Liver (tissue), 9 donors: Measurements from ENCODE around the gene PPP1R9A. TPM values are rescaled to one million over a fixed set of nuclear protein-coding genes. Genes with fewer than 3 reads are reported as not detected.

Experiments
- DNase-seq: peaks from one replicate; pipeline ENCODE4 v3.0.0-alpha.2; 2017; ENCODE audit warnings: low spot score
- H3K27ac ChIP-seq, 2 donors: one replicate each; pipeline ENCODE4 v1.7.0; 2013; ENCODE audit warnings: inconsistent platforms in 2 of 2, low read length in 2 of 2, control low read depth in 1 of 2, low read depth in 1 of 2, mild to moderate bottlenecking in 1 of 2
- H3K27me3 ChIP-seq, 4 donors: one replicate each; pipeline versions ENCODE4 v1.6.1 to v1.7.0; 2013; ENCODE audit warnings: low read length in 3 of 4, inconsistent platforms in 1 of 4, mild to moderate bottlenecking in 1 of 4, moderate library complexity in 1 of 4; ENCODE audit not compliant: control insufficient read depth in 4 of 4, insufficient read depth in 4 of 4
- H3K36me3 ChIP-seq, 4 donors: one replicate each; pipeline versions ENCODE4 v1.6.1 to v1.7.0; 2013; ENCODE audit warnings: low read length in 3 of 4, mild to moderate bottlenecking in 3 of 4, low read depth in 1 of 4, moderate library complexity in 1 of 4; ENCODE audit not compliant: control insufficient read depth in 4 of 4, insufficient read depth in 3 of 4
- H3K4me1 ChIP-seq, 4 donors: one replicate each; pipeline versions ENCODE4 v1.6.1 to v1.7.0; 2013; ENCODE audit warnings: low read length in 3 of 4, mild to moderate bottlenecking in 3 of 4, moderate library complexity in 1 of 4; ENCODE audit not compliant: control insufficient read depth in 4 of 4, insufficient read depth in 4 of 4
- H3K4me3 ChIP-seq, 3 donors: one replicate each; pipeline versions ENCODE4 v1.6.1 to v1.7.0; 2013; ENCODE audit warnings: low read length in 3 of 3, control low read depth in 1 of 3, low read depth in 1 of 3, mild to moderate bottlenecking in 1 of 3
- H3K9ac ChIP-seq, 2 donors: one replicate each; pipeline ENCODE4 v1.7.0; 2013; ENCODE audit warnings: low read length in 2 of 2, mild to moderate bottlenecking in 2 of 2, moderate library complexity in 2 of 2, control low read depth in 1 of 2, low read depth in 1 of 2
- H3K9me3 ChIP-seq, 4 donors: one replicate each; pipeline versions ENCODE4 v1.6.1 to v1.7.0; 2013; ENCODE audit warnings: low read length in 3 of 4; ENCODE audit not compliant: control insufficient read depth in 4 of 4
- ATF3 ChIP-seq: IDR thresholded peaks from 2 replicates; pipeline ENCODE4 v1.6.1; 2016; ENCODE audit warnings: antibody characterized with exemption
- CTCF ChIP-seq: fragments of 150-350 bp; IDR thresholded peaks from 2 replicates; pipeline ENCODE4 v1.5.1; 2017; ENCODE audit warnings: improper control_type of control experiment, low read depth, low read length; ENCODE audit not compliant: missing input control
- EGR1 ChIP-seq, 2 donors: IDR thresholded peaks; 2 replicates each; pipeline ENCODE4 v1.6.1; 2016 to 2018; ENCODE audit warnings: antibody characterized with exemption in 2 of 2, low read depth in 2 of 2
- FOXA1 ChIP-seq: IDR thresholded peaks from 2 replicates; pipeline ENCODE4 v1.6.1; 2016; ENCODE audit warnings: antibody characterized with exemption
- FOXA2 ChIP-seq: IDR thresholded peaks from 2 replicates; pipeline ENCODE4 v1.6.1; 2016; ENCODE audit warnings: antibody characterized with exemption
- GABPA ChIP-seq, 2 donors: IDR thresholded peaks in 1 of 2; conservative IDR thresholded peaks in 1 of 2; 2 replicates each; pipeline ENCODE4 v1.6.1; 2016; ENCODE audit warnings: antibody characterized with exemption in 2 of 2, mild to moderate bottlenecking in 1 of 2, moderate library complexity in 1 of 2
- HNF4G ChIP-seq: IDR thresholded peaks from 2 replicates; pipeline ENCODE4 v1.6.1; 2016; ENCODE audit warnings: antibody characterized with exemption
- JUND ChIP-seq, 2 donors: IDR thresholded peaks; 2 replicates each; pipeline ENCODE4 v1.6.1; 2016; ENCODE audit warnings: antibody characterized with exemption in 2 of 2
- MAX ChIP-seq: IDR thresholded peaks from 2 replicates; pipeline ENCODE4 v1.6.1; 2016; ENCODE audit warnings: antibody characterized with exemption
- NR2F2 ChIP-seq: IDR thresholded peaks from 2 replicates; pipeline ENCODE4 v1.6.1; 2016; ENCODE audit warnings: antibody characterized with exemption
- RAD21 ChIP-seq, 2 donors: IDR thresholded peaks; 2 replicates each; pipeline ENCODE4 v1.6.1; 2016; ENCODE audit warnings: antibody characterized with exemption in 2 of 2, mild to moderate bottlenecking in 2 of 2
- REST ChIP-seq: IDR thresholded peaks from 2 replicates; pipeline ENCODE4 v1.6.1; 2016; ENCODE audit warnings: antibody characterized with exemption, mild to moderate bottlenecking
- RXRA ChIP-seq, 2 donors: IDR thresholded peaks; 2 replicates each; pipeline ENCODE4 v1.6.1; 2017 to 2018; ENCODE audit warnings: antibody characterized with exemption in 2 of 2, mild to moderate bottlenecking in 1 of 2
- SP1 ChIP-seq: IDR thresholded peaks from 2 replicates; pipeline ENCODE4 v1.6.1; 2018; ENCODE audit warnings: antibody characterized with exemption, mild to moderate bottlenecking
- TAF1 ChIP-seq: conservative IDR thresholded peaks from 2 replicates; pipeline ENCODE4 v1.6.1; 2016; ENCODE audit warnings: antibody characterized with exemption, mild to moderate bottlenecking
- YY1 ChIP-seq: IDR thresholded peaks from 2 replicates; pipeline ENCODE4 v1.6.1; 2016; ENCODE audit warnings: antibody characterized with exemption, mild to moderate bottlenecking
- ZBTB33 ChIP-seq: IDR thresholded peaks from 2 replicates; pipeline ENCODE4 v1.6.1; 2016; ENCODE audit warnings: antibody characterized with exemption
- WGBS: extraction: QIAGEN DNeasy Blood & Tissue Kit; methylation state at CpG from one replicate; pipeline ENCODE4 v1.1.7; 2013; 5-methylcytosine and 5-hydroxymethylcytosine counted together
- polyA plus RNA-seq, 2 donors: library from polyadenylated mRNA; stranded (reverse) in 1 of 2; unstranded in 1 of 2; fragments of 200-250 nt in 1 of 2; fragments of >200 nt in 1 of 2; fragmentation: Nextera tagmentation in 1 of 2; extraction: Ambion mirVana in 1 of 2; gene quantifications; one replicate each; pipeline versions ENCODE4 v1.2.1 to v1.2.3, GENCODE V29; 2013 to 2015
- total RNA-seq, 2 donors: library from RNA; depleted of rRNA; stranded (reverse); fragments of >200 nt; gene quantifications; one replicate each; pipeline ENCODE4 v1.2.3, GENCODE V29; 2014
- donor health status: healthy.
- donor health status: healthy.
- donor health status: healthy.
- donor health status: healthy.
- donor health status: healthy.

The PPP1R9A gene
- total and polyA plus RNA-seq, 4 donors, result 0.17 to 5.4 (median 2.7) TPM

- no peak overlapping the region for H3K27ac ChIP-seq
- H3K4me1 ChIP-seq, result peaks cover 0 to 9% (median 7%) of the 10 kb centered on the region in 4 donors
- DNase-seq, result no peak
- peak overlapping the region in 1 of 2 donors; percentile 9 for H3K9ac ChIP-seq
- H3K4me3 ChIP-seq, result peak overlapping the region in 1 of 3 donors; percentile 89
- no peak for TF ChIP-seq REST
- TF ChIP-seq YY1, result no peak
- TF ChIP-seq MAX, result no peak
- no peak for TF ChIP-seq JUND (IDR thresholded peaks at IDR 0.05)
- no peak for TF ChIP-seq ZBTB33
- no peak for TF ChIP-seq SP1
- no peak for TF ChIP-seq RAD21 (IDR thresholded peaks at IDR 0.05)
- TF ChIP-seq CTCF, result no peak
- TF ChIP-seq FOXA1, result no peak
- no peak for TF ChIP-seq GABPA (IDR thresholded peaks at IDR 0.05 in 1 of 2, conservative IDR thresholded peaks at IDR 0.05 in 1 of 2)
- TF ChIP-seq FOXA2, result no peak
- no peak for TF ChIP-seq EGR1 (IDR thresholded peaks at IDR 0.05; ENCODE audit: low read depth in 2 of 2)
- TF ChIP-seq TAF1, result no peak
- TF ChIP-seq NR2F2, result no peak
- peaks cover 0 to 15% (median 0%) of the 10 kb centered on the region in 4 donors for H3K27me3 ChIP-seq
- H3K36me3 ChIP-seq, result no peaks in the 10 kb centered on the region
- 68% methylated on average over 2 of the region's 2 CpGs for WGBS
- H3K9me3 ChIP-seq, result no peaks in the 10 kb centered on the region
Measured at GRCh38 chr7:94909179-94909466, 1.7 kb downstream of the PPP1R9A start.

GRCh38 chr7:94912085-94912484 lies 4.7 kb downstream of the PPP1R9A start:
- Histone ChIP-seq H3K9me3 (no peaks in the 10 kb centered on the region), H3K27me3 (peaks cover 0 to 10% (median 0%) of the 10 kb centered on the region in 4 donors), H3K36me3 (no peaks in the 10 kb centered on the region), H3K4me1 (peaks cover 0 to 9% (median 7%) of the 10 kb centered on the region in 4 donors), H3K27ac (no peak overlapping the region), H3K4me3 (no peak overlapping the region), H3K9ac (no peak overlapping the region)
- DNase-seq, result no peak
- TF ChIP-seq ZBTB33 (no peak), FOXA2 (no peak), NR2F2 (no peak), GABPA (IDR thresholded peaks at IDR 0.05 in 1 of 2, conservative IDR thresholded peaks at IDR 0.05 in 1 of 2) (no peak), ATF3 (no peak), RXRA (IDR thresholded peaks at IDR 0.05) (no peak), CTCF (no peak), YY1 (no peak), FOXA1 (no peak), SP1 (no peak), EGR1 (IDR thresholded peaks at IDR 0.05; ENCODE audit: low read depth in 2 of 2) (no peak), TAF1 (no peak), HNF4G (no peak)
